Gastroesophageal sphincter (tissue), 3 donors: Measurements from ENCODE around the gene CPEB2.
"Not testable (repeated sequence)": the region's sequence is repeated elsewhere in the genome, so short reads cannot be mapped to it uniquely, and the experiment has no call there.

Experiments
- CTCF ChIP-seq, 4 experiments: fragments of 200-600 bp in 2 of 4; fragments of 450-650 bp in 2 of 4; sonication (generic) in 1 of 4; IDR thresholded peaks; one replicate each; pipeline ENCODE4 v1.5.1; 2017 to 2019; ENCODE audit warnings: antibody characterized with exemption in 4 of 4, mild to moderate bottlenecking in 2 of 4, moderate library complexity in 2 of 4
- POLR2A ChIP-seq, 2 donors: fragments of 450-650 bp; IDR thresholded peaks; one replicate each; pipeline ENCODE4 v1.6.1; 2017; ENCODE audit warnings: antibody characterized with exemption in 2 of 2, mild to moderate bottlenecking in 2 of 2, moderate library complexity in 1 of 2

DNA sequence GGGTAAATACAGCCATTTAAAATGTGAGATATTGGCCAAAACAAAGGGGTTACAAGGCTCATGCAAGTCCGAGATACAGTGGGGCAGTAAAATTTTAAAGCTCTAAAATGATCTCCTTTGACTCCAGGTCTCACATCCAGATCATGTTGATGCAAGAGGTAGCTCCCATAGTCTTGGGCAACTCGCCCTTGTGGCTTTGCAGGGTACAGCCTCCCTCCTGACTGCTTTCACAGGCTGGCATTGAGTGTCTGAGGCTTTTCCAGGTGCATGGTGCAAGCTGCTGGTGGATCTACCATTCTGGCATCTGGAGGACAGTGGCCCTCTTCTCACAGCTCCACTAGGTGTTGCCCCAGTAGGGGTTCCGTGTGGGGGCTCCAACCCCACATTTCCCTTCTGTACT, 83.5 kb downstream of the CPEB2 start:
- not testable (repeated sequence) for TF ChIP-seq POLR2A, CTCF (IDR thresholded peaks at IDR 0.05)
